Stimulated activated CD4-positive, alpha-beta T cell treated with anti-CD3 and anti-CD28 coated beads, TNF-alpha, amount 100 ng/mL, for 1 hour (primary cell): ENCODE results near the gene RPAIN.
A peak's percentile ranks its signal among the peaks of the same experiment; 100 is the strongest.
"Not testable (repeated sequence)": the region's sequence is repeated elsewhere in the genome, so short reads cannot be mapped to it uniquely, and the experiment has no call there.

Source experiments
- DNase-seq, 3 donors: peaks; one replicate each; pipeline ENCODE4 v3.0.0-alpha.2; 2020; ENCODE audit warnings: low read depth in 3 of 3, low spot score in 1 of 3

The RPAIN gene

DNA sequence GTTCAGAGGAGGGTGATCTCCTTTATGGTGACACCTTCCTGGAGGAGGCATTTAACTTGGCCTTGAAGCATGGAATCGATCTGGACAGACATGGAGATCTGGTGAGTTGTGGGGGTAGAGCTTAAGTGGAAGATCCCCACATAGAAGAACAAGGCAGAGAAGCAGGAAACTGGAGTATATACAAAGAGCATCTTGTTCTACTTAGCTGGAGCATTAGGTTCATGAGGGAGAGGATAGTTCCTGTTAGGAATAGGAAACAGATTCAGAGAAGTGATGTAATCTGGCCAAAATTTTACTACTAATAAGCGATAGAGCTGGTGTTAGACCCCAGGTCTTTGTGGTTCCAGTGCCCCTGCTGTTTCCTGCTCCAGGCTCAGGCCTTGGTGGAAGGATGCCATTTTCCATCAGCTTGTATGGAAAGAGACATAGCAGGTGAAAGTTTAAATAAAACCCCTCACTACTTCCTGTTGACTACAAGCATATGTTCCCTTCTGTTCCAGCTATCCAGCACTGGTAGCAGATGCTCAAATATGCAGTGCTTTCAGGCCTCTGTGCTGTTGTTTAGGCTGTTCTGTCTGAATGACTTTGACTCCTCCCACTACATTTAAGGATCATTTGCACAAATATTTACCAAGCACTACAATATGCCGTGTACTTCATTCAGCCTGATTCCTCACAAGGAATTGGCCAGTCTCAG lies 9.4 kb downstream of the RPAIN start:
- DNase-seq, result no peak

DNA sequence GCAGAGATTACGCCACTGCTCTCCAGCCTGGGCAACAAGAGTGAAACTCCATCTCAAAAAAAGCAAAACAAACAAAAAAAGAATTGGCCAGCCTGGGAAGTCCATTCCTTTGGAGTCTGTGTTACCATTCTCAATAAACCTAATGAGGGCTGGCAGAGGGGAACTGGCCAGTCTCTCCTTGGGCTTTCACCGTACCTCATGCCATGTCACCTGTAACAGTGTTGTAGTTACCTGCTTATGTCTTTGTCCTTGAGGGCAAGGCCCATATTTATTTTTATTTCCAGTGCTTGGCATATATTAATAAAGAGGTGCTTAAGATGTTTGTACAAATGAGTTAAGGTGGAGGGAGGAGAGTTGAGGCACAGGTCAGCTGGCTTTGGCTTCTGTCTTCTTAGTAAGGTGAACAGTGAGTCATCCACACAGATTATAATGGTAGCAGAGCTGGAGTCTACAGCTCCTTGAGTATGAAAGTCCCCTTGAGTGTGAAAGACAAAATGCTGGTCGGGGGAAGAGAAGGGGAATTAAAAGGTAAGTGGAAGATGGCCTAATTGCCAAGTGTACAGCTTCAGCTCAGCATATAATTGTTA lies 10.5 kb downstream of the RPAIN start:
- DNase-seq, result no peak

GRCh38 chr17:5431234-5431633 lies 11.3 kb downstream of the RPAIN start:
- DNase-seq, result not testable (repeated sequence)

- no peak for DNase-seq
These were observed 12.1 kb downstream of the RPAIN start for GRCh38 chr17:5431949-5432556.

DNA sequence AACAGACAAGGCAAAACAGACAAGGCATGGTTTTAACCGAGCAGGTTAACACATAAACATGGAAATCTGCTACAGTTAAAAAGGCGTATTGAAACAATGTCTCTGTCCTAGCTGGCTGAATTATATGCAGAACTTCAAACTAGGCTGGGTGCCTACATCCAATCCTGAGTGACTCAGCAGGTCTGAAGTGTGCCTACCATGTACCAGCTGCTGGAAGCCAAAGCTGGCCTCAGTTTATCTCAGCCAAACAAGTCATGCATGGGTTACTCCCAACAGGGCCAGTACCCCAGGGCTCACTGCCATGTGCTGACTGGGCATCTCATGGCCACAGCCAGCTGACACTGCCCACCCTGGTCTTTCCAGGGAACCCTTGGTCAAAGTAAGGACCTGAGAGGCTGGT lies 15.0 kb downstream of the RPAIN start:
- DNase-seq, result no peak

DNA sequence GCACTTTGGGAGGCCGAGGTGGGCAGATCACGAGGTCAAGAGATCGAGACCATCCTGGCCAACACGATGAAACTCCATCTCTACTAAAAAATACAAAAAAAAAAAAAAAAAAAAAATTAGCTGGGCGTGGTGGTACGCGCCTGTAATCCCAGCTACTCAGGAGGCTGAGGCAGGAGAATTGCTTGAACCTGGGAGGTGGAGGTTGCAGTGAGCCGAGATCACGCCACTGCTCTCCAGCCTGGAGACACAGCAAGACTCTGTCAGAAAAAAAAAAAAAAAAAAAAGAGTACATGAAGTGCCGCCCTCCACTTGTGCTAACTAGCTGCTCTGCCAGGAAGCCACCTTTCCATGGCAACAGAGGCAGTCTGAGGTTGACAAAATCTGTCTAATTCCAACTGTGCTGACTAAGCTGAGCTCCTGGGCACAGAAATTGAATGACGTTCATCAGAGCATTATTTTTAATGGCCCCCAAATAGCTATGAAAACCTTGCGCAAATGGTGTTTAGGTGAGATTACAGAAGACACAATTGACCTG lies 15.9 kb downstream of the RPAIN start:
- not testable (repeated sequence) for DNase-seq

GRCh38 chr17:5437721-5438317 lies 17.8 kb downstream of the RPAIN start:
- no peak for DNase-seq

DNA sequence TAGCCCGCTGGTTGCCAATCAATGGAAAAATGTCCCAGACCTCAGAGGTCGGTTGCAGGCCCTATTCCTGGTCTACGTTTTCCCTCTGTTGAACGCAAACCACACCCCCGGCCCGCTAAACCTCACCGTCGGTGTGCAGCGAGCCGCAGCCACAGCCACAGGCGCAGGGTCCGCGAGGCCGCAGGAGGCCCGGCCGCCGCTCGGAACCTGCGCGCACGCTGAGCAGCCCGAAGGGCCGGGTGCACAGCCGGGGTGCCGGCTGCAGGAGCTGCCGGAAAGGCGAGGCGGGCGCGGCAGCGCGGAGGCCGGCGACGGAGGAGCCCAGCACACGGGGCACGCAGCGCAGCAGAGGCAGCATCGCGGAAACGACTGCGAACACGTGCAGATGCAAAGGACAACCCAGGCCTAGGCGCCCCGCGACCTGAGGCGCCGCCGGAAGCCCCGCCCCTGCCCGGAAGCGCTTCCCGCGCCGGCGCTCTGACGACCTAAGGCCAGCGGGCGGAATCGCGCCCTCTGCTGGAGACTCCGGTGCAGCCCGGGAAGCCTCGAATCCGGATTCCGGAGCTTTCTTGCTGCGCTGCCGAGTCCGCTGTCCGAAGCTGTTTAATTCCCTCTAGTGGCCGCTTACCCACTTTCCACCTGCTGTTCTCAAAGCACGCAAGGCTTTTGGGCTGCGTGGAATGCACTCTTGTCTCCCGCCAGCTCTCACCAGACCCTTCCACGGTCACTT lies 18.9 kb downstream of the RPAIN start, which contains the start of gene C1QBP:
C1QBP (minus strand) TSS at position 440 of the 730 bp plus-strand sequence; CDS start at position 358, 82 bp downstream.
- peak; percentile 66 to 90 (median 84) for DNase-seq

DNA sequence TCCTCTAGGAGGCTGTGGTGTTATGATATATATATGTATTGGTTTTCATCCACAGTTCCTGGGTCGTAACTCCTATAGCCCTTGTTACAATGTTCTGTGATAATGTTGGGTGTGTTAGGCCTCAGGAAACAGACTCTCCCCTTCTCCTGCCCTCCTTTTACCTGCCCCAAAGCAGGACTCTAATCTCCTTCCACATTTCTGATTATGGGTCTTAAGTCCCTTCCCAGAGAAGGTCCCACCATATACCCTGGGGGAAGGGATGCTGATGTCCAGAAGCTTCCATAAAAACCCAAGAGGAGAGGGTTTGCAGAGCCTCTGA lies 19.4 kb downstream of the RPAIN start:
- no peak for DNase-seq

- no peak for DNase-seq
These were observed 23.7 kb downstream of the RPAIN start for GRCh38 chr17:5443728-5444127.

GRCh38 chr17:5444209-5444608 lies 24.2 kb downstream of the RPAIN start:
- DNase-seq, result no peak

DNA sequence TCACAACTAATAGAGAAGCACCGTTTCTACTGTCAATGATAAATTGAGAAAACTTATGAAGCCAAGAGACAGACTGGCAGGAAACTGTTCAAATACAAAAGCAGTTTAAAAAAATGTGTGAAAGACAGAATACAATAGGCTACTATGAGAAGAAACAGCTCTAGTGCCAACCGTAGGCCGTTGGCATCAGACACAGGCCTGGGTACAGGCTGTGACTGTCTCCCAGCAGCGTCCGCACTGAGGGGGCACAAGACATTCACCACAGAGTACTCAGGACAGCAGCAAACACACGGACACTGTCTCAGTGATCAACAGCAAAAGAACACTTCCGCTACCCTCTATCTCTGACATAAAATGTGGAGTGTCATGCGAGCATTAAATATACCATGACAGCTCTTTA lies 26.8 kb downstream of the RPAIN start:
- DNase-seq, result no peak

DNA sequence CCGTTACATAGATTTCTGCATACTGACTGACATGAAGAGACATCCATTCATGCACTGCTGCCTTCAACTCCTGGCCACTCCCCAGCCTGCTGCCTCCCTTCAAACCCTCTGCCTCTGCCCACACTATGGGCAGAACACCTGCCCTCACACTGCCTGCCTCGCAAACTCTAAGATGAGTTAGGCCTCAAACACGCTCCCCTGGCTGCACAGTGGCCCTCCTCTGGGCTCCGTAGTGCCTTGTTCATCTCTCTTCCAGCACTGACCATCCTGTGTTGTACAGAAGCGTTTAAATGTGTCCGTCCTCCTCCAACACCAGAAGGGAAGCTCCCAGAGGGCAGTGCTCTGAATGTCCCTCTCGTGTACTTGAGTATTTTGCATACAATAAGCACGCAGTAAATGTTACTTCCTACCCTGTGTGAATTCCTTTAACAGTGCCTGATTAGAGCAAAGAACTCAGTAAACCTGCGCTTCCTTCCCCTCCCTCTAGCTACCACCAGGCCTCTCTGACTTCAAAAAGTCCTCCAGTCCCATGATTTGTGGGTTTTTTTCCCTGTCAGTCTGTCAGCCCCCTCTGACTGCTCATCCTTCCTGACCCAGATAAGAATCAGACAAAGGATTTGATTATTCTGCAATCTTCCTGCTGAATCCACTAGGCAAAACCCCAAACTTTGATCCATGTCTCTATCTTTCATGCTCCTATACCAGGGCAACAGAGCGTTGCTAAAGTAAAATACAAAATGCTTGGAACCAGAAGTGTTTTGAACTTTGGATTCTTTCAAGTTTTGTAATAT lies 44.9 kb downstream of the RPAIN start:
- no peak for DNase-seq

GRCh38 chr17:5466295-5466694 lies 46.3 kb downstream of the RPAIN start:
- DNase-seq, result no peak

- DNase-seq, result no peak
These were observed 47.4 kb downstream of the RPAIN start for GRCh38 chr17:5467416-5467815.

GRCh38 chr17:5468075-5468473 lies 48.1 kb downstream of the RPAIN start:
- no peak for DNase-seq

GRCh38 chr17:5472511-5472910 lies 52.5 kb downstream of the RPAIN start:
- DNase-seq, result no peak

DNA sequence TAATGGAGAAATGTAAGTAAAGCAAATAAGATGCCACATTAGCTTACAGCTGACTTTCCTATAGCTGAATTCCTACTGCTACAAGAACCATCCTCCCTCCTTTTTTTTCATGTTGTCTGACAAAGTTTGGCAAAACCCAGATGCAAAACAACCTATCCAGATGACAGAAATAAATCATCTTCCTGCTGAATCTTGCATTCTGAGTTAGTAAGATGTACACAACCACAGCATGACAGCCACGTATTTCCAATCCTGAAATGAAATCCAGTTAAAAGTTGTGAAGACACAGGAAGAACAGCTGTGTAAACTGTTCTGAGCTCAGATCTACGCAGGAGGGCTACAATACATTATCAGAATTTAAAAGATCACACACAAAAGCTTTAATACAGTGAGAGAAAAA lies 53.9 kb downstream of the RPAIN start:
- no peak for DNase-seq

DNA sequence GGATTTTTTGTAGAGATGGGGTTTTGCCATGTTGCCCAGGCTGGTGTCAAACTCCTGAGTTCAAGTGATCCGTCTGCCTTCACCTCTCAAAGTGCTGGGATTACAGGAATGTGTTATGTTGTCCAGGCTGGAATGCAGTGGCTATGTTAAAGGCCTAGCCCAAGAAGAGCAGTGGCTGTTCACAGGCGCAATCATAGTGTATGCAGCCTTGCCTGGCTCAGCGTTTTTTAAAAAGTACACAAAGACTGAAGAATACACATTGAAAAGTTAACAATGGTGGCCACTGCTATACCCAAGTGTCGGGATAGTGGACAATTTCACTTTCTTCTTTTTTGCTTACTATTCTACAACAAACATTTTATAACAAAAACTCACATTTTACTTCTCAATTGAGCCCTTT lies 59.0 kb downstream of the RPAIN start:
- DNase-seq, result no peak

- DNase-seq, result no peak
These were observed 61.0 kb downstream of the RPAIN start for GRCh38 chr17:5480962-5481361.

DNA sequence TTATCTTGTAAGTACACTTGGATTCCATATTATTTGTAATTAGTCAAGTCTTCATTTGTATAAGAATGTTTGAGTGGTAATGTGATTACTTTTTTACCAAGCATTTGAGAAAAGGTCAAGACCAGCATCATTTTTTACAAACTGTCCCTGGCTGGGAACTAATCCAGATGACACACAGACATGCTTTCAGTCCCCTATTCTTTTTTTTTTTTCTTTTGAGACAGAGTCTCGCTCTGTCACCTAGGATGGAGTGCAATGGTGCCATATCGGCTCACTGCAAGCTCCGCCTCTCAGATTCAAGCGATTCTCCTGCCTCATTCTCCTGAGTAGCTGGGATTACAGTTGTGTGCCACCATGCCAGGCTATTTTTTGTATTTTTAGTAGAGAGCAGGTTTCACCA lies 61.5 kb downstream of the RPAIN start:
- no peak for DNase-seq
